H1 (cell line): ENCODE measurements around the gene PRKN. TPM values are rescaled to one million over a fixed set of nuclear protein-coding genes. Genes with fewer than 3 reads are reported as not detected.

Experiments
- CTCF ChIA-PET: fragments of 300-600 bp; sonication (Branson Sonifier 250); formaldehyde crosslinking; loops from one replicate; lab custom pipeline; 2021; ENCODE audit not compliant: partially characterized antibody; lab: Charles Lee
- POLR2A ChIA-PET: fragments of 300-600 bp; sonication (Branson Sonifier 250); formaldehyde crosslinking; loops from one replicate; lab custom pipeline; 2021; ENCODE audit warnings: inconsistent platforms; ENCODE audit not compliant: partially characterized antibody; lab: Charles Lee
- DNase-seq, 2 experiments: peaks; one replicate each; pipeline versions ENCODE4 v3.0.0 to v3.0.0-alpha.2; 2010 to 2022; ENCODE audit warnings: low spot score in 2 of 2, low read depth in 1 of 2, mixed read lengths in 1 of 2
- FAIRE-seq: peaks from 2 replicates; lab custom pipeline; 2011; peaks lifted over from hg19 to GRCh38; lab: Jason Lieb, UNC
- H2AFZ ChIP-seq: 2 replicates; pipeline ENCODE4 v1.8.1; 2012; ENCODE audit warnings: low read length, inconsistent platforms
- H2AK5ac ChIP-seq: 2 replicates; pipeline ENCODE4 v1.6.1; 2013; ENCODE audit warnings: low read depth, low read length
- H2BK120ac ChIP-seq: replicated peaks from 2 replicates; pipeline ENCODE3; 2013; ENCODE audit warnings: low read depth, low read length, inconsistent platforms
- H2BK12ac ChIP-seq: 2 replicates; pipeline ENCODE4 v1.6.1; 2013; ENCODE audit warnings: low read depth, low read length
- H2BK15ac ChIP-seq: 2 replicates; pipeline ENCODE4 v1.6.1; 2013; ENCODE audit warnings: low read length
- H2BK20ac ChIP-seq: 2 replicates; pipeline ENCODE4 v1.6.1; 2013; ENCODE audit warnings: low read length
- H2BK5ac ChIP-seq: 2 replicates; pipeline ENCODE4 v1.6.1; 2013; ENCODE audit warnings: low read depth, low read length
- H3K14ac ChIP-seq: 2 replicates; pipeline ENCODE4 v1.6.1; 2013; ENCODE audit warnings: inconsistent platforms; ENCODE audit not compliant: insufficient read length
- H3K18ac ChIP-seq: 2 replicates; pipeline ENCODE4 v1.6.1; 2013; ENCODE audit warnings: low read length; ENCODE audit errors: extremely low read depth
- H3K23ac ChIP-seq: 2 replicates; pipeline ENCODE4 v1.6.1; 2013; ENCODE audit warnings: inconsistent platforms; ENCODE audit not compliant: insufficient read length
- H3K23me2 ChIP-seq: 2 replicates; pipeline ENCODE4 v1.6.1; 2013; ENCODE audit warnings: low read depth, low read length
- H3K27ac ChIP-seq: 2 replicates; pipeline ENCODE4 v1.6.1; 2011; ENCODE audit warnings: low read depth, low read length, inconsistent platforms
- H3K27me3 ChIP-seq, 4 experiments: replicated peaks in 1 of 4; 1 replicate in 1 of 4; 2 replicates in 3 of 4; pipeline versions ENCODE4 v1.6.1 to v1.8.1; 2011 to 2013; ENCODE audit warnings: low read length in 3 of 4, mild to moderate bottlenecking in 3 of 4, inconsistent platforms in 2 of 4, mixed read lengths in 2 of 4, moderate library complexity in 1 of 4; ENCODE audit not compliant: control insufficient read depth in 3 of 4, insufficient read depth in 3 of 4; ENCODE audit errors: extremely low read depth in 1 of 4
- H3K36me3 ChIP-seq, 4 experiments: 2 replicates each; pipeline versions ENCODE4 v1.6.1 to v1.8.1; 2011 to 2013; ENCODE audit warnings: mild to moderate bottlenecking in 4 of 4, low read length in 3 of 4, moderate library complexity in 2 of 4, control low read depth in 1 of 4, inconsistent platforms in 1 of 4; ENCODE audit not compliant: insufficient read depth in 4 of 4, control insufficient read depth in 2 of 4
- H3K4ac ChIP-seq: replicated peaks from 2 replicates; pipeline ENCODE3; 2013; ENCODE audit warnings: low read length, low read depth, mixed read lengths, inconsistent platforms; ENCODE audit not compliant: insufficient read length
- H3K4me1 ChIP-seq, 4 experiments: replicated peaks in 1 of 4; 1 replicate in 1 of 4; 2 replicates in 3 of 4; pipeline versions ENCODE4 v1.6.1 to v1.8.1; 2011 to 2013; ENCODE audit warnings: low read length in 3 of 4, inconsistent platforms in 2 of 4, mixed read lengths in 1 of 4; ENCODE audit not compliant: insufficient read depth in 4 of 4, control insufficient read depth in 3 of 4
- H3K4me2 ChIP-seq, 2 experiments: 2 replicates each; pipeline versions ENCODE4 v1.6.1 to v1.8.1; 2011 to 2013; ENCODE audit warnings: low read depth in 2 of 2, low read length in 2 of 2, control low read depth in 1 of 2, inconsistent platforms in 1 of 2, mild to moderate bottlenecking in 1 of 2; ENCODE audit not compliant: insufficient read depth in 1 of 2
- H3K4me3 ChIP-seq, 4 experiments: fragments of 200-600, 300-600 bp in 1 of 4; sonication (generic), shearing (Covaris generic), sonication (Bioruptor Twin) in 1 of 4; 2 replicates each; pipeline versions ENCODE4 v1.5.1 to v1.8.1; 2011 to 2016; ENCODE audit warnings: low read length in 4 of 4, low read depth in 3 of 4, control low read depth in 2 of 4, inconsistent platforms in 2 of 4, mild to moderate bottlenecking in 2 of 4, mixed read lengths in 1 of 4, moderate library complexity in 1 of 4; ENCODE audit not compliant: insufficient read depth in 2 of 4; ENCODE audit errors: extremely low read depth in 1 of 4
- H3K56ac ChIP-seq: replicated peaks from 2 replicates; pipeline ENCODE3; 2013; ENCODE audit warnings: low read depth, mild to moderate bottlenecking, mixed read lengths, low read length, inconsistent platforms; ENCODE audit not compliant: insufficient read length
- H3K79me1 ChIP-seq: 2 replicates; pipeline ENCODE4 v1.6.1; 2013; ENCODE audit warnings: low read depth, low read length, control low read depth
- H3K79me2 ChIP-seq, 2 experiments: 2 replicates each; pipeline versions ENCODE4 v1.6.1 to v1.8.1; 2012 to 2013; ENCODE audit warnings: low read length in 2 of 2, mild to moderate bottlenecking in 2 of 2, inconsistent platforms in 1 of 2; ENCODE audit not compliant: insufficient read depth in 2 of 2, control insufficient read depth in 1 of 2
- H3K9ac ChIP-seq, 4 experiments: replicated peaks in 1 of 4; 1 replicate in 1 of 4; 2 replicates in 3 of 4; pipeline versions ENCODE4 v1.6.1 to v1.8.1; 2011 to 2013; ENCODE audit warnings: low read depth in 3 of 4, low read length in 3 of 4, control low read depth in 2 of 4, mild to moderate bottlenecking in 2 of 4, moderate library complexity in 2 of 4, inconsistent platforms in 1 of 4; ENCODE audit errors: extremely low read depth in 1 of 4
- H3K9me3 ChIP-seq, 2 experiments: 2 replicates each; pipeline versions ENCODE4 v1.6.1 to v1.8.1; 2012 to 2013; ENCODE audit warnings: mild to moderate bottlenecking in 2 of 2, moderate library complexity in 2 of 2, control low read depth in 1 of 2, inconsistent platforms in 1 of 2, low read depth in 1 of 2, low read length in 1 of 2, mixed read lengths in 1 of 2; ENCODE audit not compliant: insufficient read depth in 2 of 2
- H4K20me1 ChIP-seq, 2 experiments: replicated peaks in 1 of 2; 2 replicates each; pipeline versions ENCODE3 to v1.8.1; 2011 to 2013; ENCODE audit warnings: inconsistent platforms in 2 of 2, low read length in 2 of 2, mild to moderate bottlenecking in 1 of 2; ENCODE audit not compliant: insufficient read depth in 2 of 2, control insufficient read depth in 1 of 2
- H4K5ac ChIP-seq: 2 replicates; pipeline ENCODE4 v1.6.1; 2013; ENCODE audit warnings: low read length, low read depth, mixed read lengths, inconsistent platforms; ENCODE audit not compliant: insufficient read length
- H4K8ac ChIP-seq: 2 replicates; pipeline ENCODE4 v1.8.0; 2013; ENCODE audit warnings: mild to moderate bottlenecking, moderate library complexity, low read length, inconsistent platforms; ENCODE audit not compliant: insufficient read depth; ENCODE audit errors: extremely low read depth
- H4K91ac ChIP-seq: replicated peaks from 2 replicates; pipeline ENCODE3; 2013; ENCODE audit warnings: low read length, mixed read lengths, inconsistent platforms; ENCODE audit not compliant: insufficient read length
- BCL11A ChIP-seq, 2 experiments: IDR thresholded peaks; one replicate each; pipeline ENCODE4 v1.6.1; 2011; ENCODE audit warnings: low read depth in 2 of 2, low read length in 2 of 2, mild to moderate bottlenecking in 2 of 2
- GABPA ChIP-seq: IDR thresholded peaks from 2 replicates; pipeline ENCODE4 v1.6.1; 2011; ENCODE audit warnings: mild to moderate bottlenecking, low read length, moderate library complexity, borderline replicate concordance; ENCODE audit not compliant: insufficient read depth
- NANOG ChIP-seq: IDR thresholded peaks from 2 replicates; pipeline ENCODE4 v1.6.1; 2011; ENCODE audit warnings: low read length, low read depth, mild to moderate bottlenecking, inconsistent platforms; ENCODE audit not compliant: insufficient read depth, poor library complexity, severe bottlenecking
- RNF2 ChIP-seq: fragments of 200-900, 300-1000 bp; sonication (generic); IDR thresholded peaks from 2 replicates; pipeline ENCODE4 v1.7.1; 2016; ENCODE audit warnings: borderline replicate concordance, low read depth, mild to moderate bottlenecking, antibody characterized with exemption, low read length; ENCODE audit not compliant: poor library complexity, severe bottlenecking; ENCODE audit errors: missing control alignments
- SIN3A ChIP-seq, 2 experiments: IDR thresholded peaks in 1 of 2; conservative IDR thresholded peaks in 1 of 2; 2 replicates each; pipeline ENCODE4 v1.6.1; 2011 to 2012; ENCODE audit warnings: low read length in 2 of 2, improper control_type of control experiment in 1 of 2, low read depth in 1 of 2, mild to moderate bottlenecking in 1 of 2
- SIRT6 ChIP-seq: IDR thresholded peaks from one replicate; pipeline ENCODE4 v1.7.1; 2012; ENCODE audit warnings: low read length, inconsistent platforms
- SP1 ChIP-seq: IDR thresholded peaks from 2 replicates; pipeline ENCODE4 v1.6.1; 2011; ENCODE audit warnings: low read depth, low read length
- SP4 ChIP-seq: IDR thresholded peaks from 2 replicates; pipeline ENCODE4 v1.6.1; 2012; ENCODE audit warnings: low read length, inconsistent platforms
- SRF ChIP-seq: IDR thresholded peaks from 2 replicates; pipeline ENCODE4 v1.6.1; 2011; ENCODE audit warnings: mild to moderate bottlenecking, low read depth, low read length, moderate library complexity
- ZNF274 ChIP-seq: IDR thresholded peaks from 2 replicates; pipeline ENCODE4 v1.7.0; 2012; ENCODE audit warnings: low read length, borderline replicate concordance; ENCODE audit errors: extremely low read depth
- WGBS, 2 experiments: shearing (Covaris generic) in 1 of 2; methylation state at CpG; one replicate each; pipeline versions ENCODE4 v1.1.6 to v1.1.7; 2013 to 2015; ENCODE audit warnings: low lambda C conversion rate in 2 of 2, mixed read lengths in 2 of 2, inconsistent platforms in 1 of 2, low coverage in 1 of 2, missing lambda C conversion rate in 1 of 2; ENCODE audit not compliant: insufficient replicate concordance in 2 of 2, insufficient coverage in 1 of 2, insufficient read length in 1 of 2; ENCODE audit errors: extremely low coverage in 1 of 2, missing lambda C conversion rate in 1 of 2; 5-methylcytosine and 5-hydroxymethylcytosine counted together
- polyA plus RNA-seq, 7 experiments: library from polyadenylated mRNA; depleted of rRNA in 3 of 7; stranded (reverse) in 5 of 7; unstranded in 2 of 7; fragments of >200 nt in 5 of 7; fragments of 200-250 nt in 2 of 7; gene quantifications; 1 replicate in 5 of 7; 2 replicates in 1 of 7; 4 replicates in 1 of 7; pipeline versions ENCODE4 v1.2.1 to v1.2.3, GENCODE V29; 2011 to 2013; ENCODE audit warnings: missing spikeins in 2 of 7, mixed read lengths in 2 of 7
- total RNA-seq: library from RNA; stranded (reverse); fragmentation: NEBNext Ultra II Directional; extraction: Animal tissue kit (Norgen Biotek cat#: 25700); gene quantifications from 2 replicates; pipeline ENCODE4 v1.2.1, GENCODE V29; 2021

The PRKN gene
- total and polyA plus RNA-seq, 2 of the 8 experiments (the other 6 are each of a cell fraction or from before 2014, with no cell fraction given) = 0.13 to 0.29 TPM

DNA sequence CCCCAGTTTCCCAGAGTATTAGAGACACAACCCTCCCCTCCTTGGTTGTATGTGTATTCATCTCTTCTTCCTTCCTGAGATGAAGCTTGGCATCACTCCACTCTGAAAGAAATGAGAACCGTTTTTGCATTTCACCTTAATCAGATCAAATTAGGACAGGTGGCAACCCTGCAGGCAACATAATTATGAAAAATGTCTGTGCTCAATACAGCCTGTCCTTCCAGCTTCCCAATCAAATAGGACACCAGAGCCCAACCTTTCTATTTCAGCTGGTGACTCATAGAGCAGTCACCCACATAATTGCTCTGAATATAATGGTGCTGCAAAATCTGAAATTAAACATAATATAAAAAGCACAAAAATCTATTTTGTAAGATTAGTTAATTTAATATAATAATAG is 1143.5 kb downstream of the PRKN start:
- Histone ChIP-seq H3K4ac (no peak overlapping the region), H3K14ac (no peak overlapping the region), H2BK20ac (no peak overlapping the region), H3K4me1 (no peaks in the 10 kb centered on the region), H2BK5ac (no peak overlapping the region), H2BK12ac (no peak overlapping the region), H3K23ac (no peak overlapping the region), H3K23me2 (no peaks in the 10 kb centered on the region), H3K4me2 (no peak overlapping the region), H3K79me1 (no peaks in the 10 kb centered on the region), H2AFZ (no peak overlapping the region), H3K27ac (no peak overlapping the region), H2BK120ac (no peak overlapping the region), H3K18ac (no peak overlapping the region), H2BK15ac (no peak overlapping the region), H4K20me1 (no peaks in the 10 kb centered on the region), H3K56ac (no peak overlapping the region), H3K27me3 (no peaks in the 10 kb centered on the region), H2AK5ac (no peak overlapping the region), H3K79me2 (no peaks in the 10 kb centered on the region), H3K9ac (no peak overlapping the region), H4K5ac (no peak overlapping the region), H3K36me3 (no peaks in the 10 kb centered on the region), H4K91ac (no peak overlapping the region), H3K4me3 (no peak overlapping the region), H3K9me3 (no peaks in the 10 kb centered on the region), H4K8ac (no peak overlapping the region)
- FAIRE-seq (no peak), DNase-seq (no peak)
- ChIA-PET POLR2A (no interaction called here), CTCF (interaction anchor here (0.8 to 1.2 kb wide), 3 partner anchors 11 to 165 kb away, joined by 3 to 4 read pairs (median 3); no protein-coding TSS in a partner anchor)
- WGBS, 2 experiments = 82% methylated on average over 1 of the region's 1 CpG; no CpG with 5 or more reads in 1 of the 2 experiments
- TF ChIP-seq SP1 (no peak), BCL11A (IDR thresholded peaks at IDR 0.05; ENCODE audit: low read depth in 2 of 2, low read length in 2 of 2) (no peak), SP4 (no peak), RNF2 (no peak), ZNF274 (no peak), NANOG (no peak), GABPA (no peak), SIRT6 (no peak), SRF (no peak), SIN3A (conservative IDR thresholded peaks at IDR 0.05 in 1 of 2, IDR thresholded peaks at IDR 0.05 in 1 of 2; ENCODE audit: low read depth in 1 of 2, low read length in 2 of 2) (no peak)
